Endothelial cell of umbilical vein (primary cell): Measurements from ENCODE around the gene SLF2.
A peak's percentile ranks its signal among the peaks of the same experiment; 100 is the strongest.

ENCODE experiments used
- EZH2 ChIP-seq: IDR thresholded peaks from 2 replicates; pipeline ENCODE4 v1.6.1; 2012; ENCODE audit warnings: borderline replicate concordance, low read depth, mild to moderate bottlenecking, moderate library complexity, low read length, inconsistent platforms; ENCODE audit not compliant: severe bottlenecking
- FOS ChIP-seq: IDR thresholded peaks from 2 replicates; pipeline ENCODE4 v1.6.1; 2011; ENCODE audit warnings: mild to moderate bottlenecking, low read length, moderate library complexity, borderline replicate concordance; ENCODE audit not compliant: insufficient read depth
- JUN ChIP-seq: IDR thresholded peaks from 2 replicates; pipeline ENCODE4 v1.6.1; 2011; ENCODE audit warnings: borderline replicate concordance, low read depth; ENCODE audit not compliant: insufficient read length, insufficient read depth
- POLR2A ChIP-seq: IDR thresholded peaks from 2 replicates; pipeline ENCODE4 v1.6.1; 2012; ENCODE audit warnings: low read depth, mild to moderate bottlenecking, control low read depth, low read length
- POLR2AphosphoS5 ChIP-seq: IDR thresholded peaks from 2 replicates; pipeline ENCODE4 v1.6.1; 2012; ENCODE audit warnings: low read depth, mild to moderate bottlenecking, control low read depth, low read length, moderate library complexity; ENCODE audit not compliant: insufficient read depth
- TF ChIP-seq, protein P1 (sequence below), 2 donors: IDR thresholded peaks; 1 replicate in 1 of 2; 2 replicates in 1 of 2; pipeline ENCODE4 v1.5.1; 2011; ENCODE audit warnings: low read length in 2 of 2, mild to moderate bottlenecking in 2 of 2, moderate library complexity in 2 of 2, control low read depth in 1 of 2, inconsistent platforms in 1 of 2, low read depth in 1 of 2; ENCODE audit not compliant: insufficient read depth in 1 of 2; ENCODE audit errors: extremely low read depth in 1 of 2
- TF ChIP-seq, protein P2 (sequence below): IDR thresholded peaks from 2 replicates; pipeline ENCODE4 v1.6.1; 2011; ENCODE audit not compliant: insufficient read depth, insufficient read length

GRCh38 chr10:101011517-101012423, 99.0 kb downstream of the SLF2 start:
- no peak for TF ChIP-seq POLR2A
- TF ChIP-seq, protein P1, sequence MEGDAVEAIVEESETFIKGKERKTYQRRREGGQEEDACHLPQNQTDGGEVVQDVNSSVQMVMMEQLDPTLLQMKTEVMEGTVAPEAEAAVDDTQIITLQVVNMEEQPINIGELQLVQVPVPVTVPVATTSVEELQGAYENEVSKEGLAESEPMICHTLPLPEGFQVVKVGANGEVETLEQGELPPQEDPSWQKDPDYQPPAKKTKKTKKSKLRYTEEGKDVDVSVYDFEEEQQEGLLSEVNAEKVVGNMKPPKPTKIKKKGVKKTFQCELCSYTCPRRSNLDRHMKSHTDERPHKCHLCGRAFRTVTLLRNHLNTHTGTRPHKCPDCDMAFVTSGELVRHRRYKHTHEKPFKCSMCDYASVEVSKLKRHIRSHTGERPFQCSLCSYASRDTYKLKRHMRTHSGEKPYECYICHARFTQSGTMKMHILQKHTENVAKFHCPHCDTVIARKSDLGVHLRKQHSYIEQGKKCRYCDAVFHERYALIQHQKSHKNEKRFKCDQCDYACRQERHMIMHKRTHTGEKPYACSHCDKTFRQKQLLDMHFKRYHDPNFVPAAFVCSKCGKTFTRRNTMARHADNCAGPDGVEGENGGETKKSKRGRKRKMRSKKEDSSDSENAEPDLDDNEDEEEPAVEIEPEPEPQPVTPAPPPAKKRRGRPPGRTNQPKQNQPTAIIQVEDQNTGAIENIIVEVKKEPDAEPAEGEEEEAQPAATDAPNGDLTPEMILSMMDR (IDR thresholded peaks at IDR 0.05; ENCODE audit: extremely low read depth in 1 of 2, insufficient read depth in 1 of 2, low read depth in 1 of 2, low read length in 2 of 2) = peak; percentile 28 to 51
- TF ChIP-seq EZH2 = no peak
- no peak for TF ChIP-seq POLR2AphosphoS5
- TF ChIP-seq, protein P2, sequence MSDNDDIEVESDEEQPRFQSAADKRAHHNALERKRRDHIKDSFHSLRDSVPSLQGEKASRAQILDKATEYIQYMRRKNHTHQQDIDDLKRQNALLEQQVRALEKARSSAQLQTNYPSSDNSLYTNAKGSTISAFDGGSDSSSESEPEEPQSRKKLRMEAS = no peak
- no peak for TF ChIP-seq JUN
- TF ChIP-seq FOS = no peak
